ENCODE data around the gene PRKN. TPM values are rescaled to one million over a fixed set of nuclear protein-coding genes. Genes with fewer than 3 reads are reported as not detected.

PRKN gene
- total and polyA plus RNA-seq, 2 experiments from 2014 or later, result 0.10 to 0.84 TPM

DNA sequence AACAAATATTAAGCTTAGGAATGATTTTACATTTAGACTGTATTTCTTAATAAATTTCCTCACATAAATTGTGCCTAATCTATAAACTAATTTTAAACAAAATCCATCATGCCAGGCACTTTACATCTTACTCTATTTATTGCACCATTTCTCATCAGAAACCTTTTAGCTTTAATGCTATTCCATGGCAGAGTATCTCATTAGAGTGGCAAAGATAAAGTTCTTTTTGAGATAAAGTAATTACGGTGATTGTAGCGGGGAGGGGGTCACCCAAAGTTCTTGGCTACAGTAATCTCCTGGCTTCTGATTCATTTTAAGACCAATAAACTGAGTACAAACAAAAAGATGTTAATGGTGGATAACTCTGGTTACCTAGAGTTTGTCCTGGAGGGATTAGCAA is 532.1 kb downstream of the PRKN start:
- DNase-seq (ENCODE audit: low spot score) (no peak), ATAC-seq (no peak)
- H3K4me3 ChIP-seq, result no peak overlapping the region
- H3K27me3 ChIP-seq (ENCODE audit: insufficient read depth), result no peaks in the 10 kb centered on the region
- Mint-ChIP-seq H3K9me3 (no peaks in the 10 kb centered on the region), H3K27me3 (ENCODE audit: insufficient read depth, low read depth, poor library complexity) (no peaks in the 10 kb centered on the region), H3K27ac (no peak overlapping the region), H3K4me3 (no peak overlapping the region), H3K4me1 (peaks cover 9% of the 10 kb centered on the region; the same call in 2 of the 3 replicates), H3K36me3 (ENCODE audit: low read depth) (no peaks in the 10 kb centered on the region)
- no peaks in the 10 kb centered on the region for H3K79me2 ChIP-seq (replicated peaks; ENCODE audit: insufficient read depth)
- no peak overlapping the region for H3K4me2 ChIP-seq
- no peaks in the 10 kb centered on the region for H3K36me3 ChIP-seq (ENCODE audit: insufficient read depth)
- no peak overlapping the region for H2AFZ ChIP-seq
- H4K20me1 ChIP-seq (replicated peaks; ENCODE audit: insufficient read depth), result no peaks in the 10 kb centered on the region
- H3K27ac ChIP-seq (ENCODE audit: low read depth), result no peak overlapping the region
- no peaks in the 10 kb centered on the region for H3F3A ChIP-seq (replicated peaks; ENCODE audit: low read depth)
- no peaks in the 10 kb centered on the region for H3K9me2 ChIP-seq (ENCODE audit: insufficient read depth)
- TF ChIP-seq EZH2 (IDR thresholded peaks at IDR 0.05; ENCODE audit: low read depth, unreplicated experiment) (no peak), CREB1 (CRISPR knock-in tag; IDR thresholded peaks at IDR 0.05; ENCODE audit: low read depth) (no peak), POLR2AphosphoS5 (IDR thresholded peaks at IDR 0.05; ENCODE audit: low read depth) (no peak), STAT1 (IDR thresholded peaks at IDR 0.05; ENCODE audit: unreplicated experiment) (no peak), NANOG (IDR thresholded peaks at IDR 0.05; ENCODE audit: borderline replicate concordance) (no peak)
- TF ChIP-seq, protein P1, sequence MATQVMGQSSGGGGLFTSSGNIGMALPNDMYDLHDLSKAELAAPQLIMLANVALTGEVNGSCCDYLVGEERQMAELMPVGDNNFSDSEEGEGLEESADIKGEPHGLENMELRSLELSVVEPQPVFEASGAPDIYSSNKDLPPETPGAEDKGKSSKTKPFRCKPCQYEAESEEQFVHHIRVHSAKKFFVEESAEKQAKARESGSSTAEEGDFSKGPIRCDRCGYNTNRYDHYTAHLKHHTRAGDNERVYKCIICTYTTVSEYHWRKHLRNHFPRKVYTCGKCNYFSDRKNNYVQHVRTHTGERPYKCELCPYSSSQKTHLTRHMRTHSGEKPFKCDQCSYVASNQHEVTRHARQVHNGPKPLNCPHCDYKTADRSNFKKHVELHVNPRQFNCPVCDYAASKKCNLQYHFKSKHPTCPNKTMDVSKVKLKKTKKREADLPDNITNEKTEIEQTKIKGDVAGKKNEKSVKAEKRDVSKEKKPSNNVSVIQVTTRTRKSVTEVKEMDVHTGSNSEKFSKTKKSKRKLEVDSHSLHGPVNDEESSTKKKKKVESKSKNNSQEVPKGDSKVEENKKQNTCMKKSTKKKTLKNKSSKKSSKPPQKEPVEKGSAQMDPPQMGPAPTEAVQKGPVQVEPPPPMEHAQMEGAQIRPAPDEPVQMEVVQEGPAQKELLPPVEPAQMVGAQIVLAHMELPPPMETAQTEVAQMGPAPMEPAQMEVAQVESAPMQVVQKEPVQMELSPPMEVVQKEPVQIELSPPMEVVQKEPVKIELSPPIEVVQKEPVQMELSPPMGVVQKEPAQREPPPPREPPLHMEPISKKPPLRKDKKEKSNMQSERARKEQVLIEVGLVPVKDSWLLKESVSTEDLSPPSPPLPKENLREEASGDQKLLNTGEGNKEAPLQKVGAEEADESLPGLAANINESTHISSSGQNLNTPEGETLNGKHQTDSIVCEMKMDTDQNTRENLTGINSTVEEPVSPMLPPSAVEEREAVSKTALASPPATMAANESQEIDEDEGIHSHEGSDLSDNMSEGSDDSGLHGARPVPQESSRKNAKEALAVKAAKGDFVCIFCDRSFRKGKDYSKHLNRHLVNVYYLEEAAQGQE (IDR thresholded peaks at IDR 0.05; ENCODE audit: unreplicated experiment), result no peak
- no peaks in the 10 kb centered on the region for H3K4me1 ChIP-seq (ENCODE audit: insufficient read depth)

DNA sequence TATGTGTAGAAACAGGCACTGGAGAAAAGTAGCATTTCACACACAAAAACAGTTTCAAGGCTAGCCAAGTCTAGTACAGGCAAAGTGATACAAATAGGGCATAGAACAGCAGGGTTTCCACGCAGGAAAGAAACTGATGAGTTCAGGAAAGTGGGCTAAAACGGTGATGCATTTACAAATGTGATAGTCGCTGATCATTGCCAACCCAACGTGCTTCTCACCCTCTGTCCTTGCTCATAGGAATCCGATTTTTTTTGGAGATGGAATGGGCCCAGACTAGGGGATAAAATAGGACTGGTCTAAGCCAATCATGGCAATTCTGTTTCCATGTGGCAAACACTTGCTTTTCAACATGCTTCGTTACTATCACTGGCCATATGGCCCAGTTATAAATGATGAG is 536.6 kb downstream of the PRKN start:
- Mint-ChIP-seq H3K36me3 (ENCODE audit: low read depth) (no peaks in the 10 kb centered on the region), H3K4me3 (no peak overlapping the region), H3K27me3 (ENCODE audit: insufficient read depth, low read depth, poor library complexity) (peaks cover 4% of the 10 kb centered on the region), H3K9me3 (peaks cover 2% of the 10 kb centered on the region; the same call in 1 of the 3 replicates), H3K4me1 (peaks cover 3% of the 10 kb centered on the region; the same call in 2 of the 3 replicates), H3K27ac (no peak overlapping the region)
- Histone ChIP-seq H3K27ac (ENCODE audit: low read depth) (no peak overlapping the region), H3K79me2 (replicated peaks; ENCODE audit: insufficient read depth) (no peaks in the 10 kb centered on the region), H3K9me2 (ENCODE audit: insufficient read depth) (peaks cover 4% of the 10 kb centered on the region; the same call in 1 of the 2 replicates), H4K20me1 (replicated peaks; ENCODE audit: insufficient read depth) (no peaks in the 10 kb centered on the region), H3K4me3 (no peak overlapping the region), H3F3A (replicated peaks; ENCODE audit: low read depth) (no peaks in the 10 kb centered on the region), H2AFZ (no peak overlapping the region), H3K4me1 (ENCODE audit: insufficient read depth) (peaks cover 3% of the 10 kb centered on the region; the same call in 1 of the 2 replicates), H3K36me3 (ENCODE audit: insufficient read depth) (no peaks in the 10 kb centered on the region; the same call in 1 of the 2 replicates), H3K4me2 (no peak overlapping the region), H3K27me3 (ENCODE audit: insufficient read depth) (no peaks in the 10 kb centered on the region)
- ATAC-seq, result no peak
- no peak for DNase-seq (ENCODE audit: low spot score)
- no peak for TF ChIP-seq NANOG (IDR thresholded peaks at IDR 0.05; ENCODE audit: borderline replicate concordance)
- TF ChIP-seq, protein P2, sequence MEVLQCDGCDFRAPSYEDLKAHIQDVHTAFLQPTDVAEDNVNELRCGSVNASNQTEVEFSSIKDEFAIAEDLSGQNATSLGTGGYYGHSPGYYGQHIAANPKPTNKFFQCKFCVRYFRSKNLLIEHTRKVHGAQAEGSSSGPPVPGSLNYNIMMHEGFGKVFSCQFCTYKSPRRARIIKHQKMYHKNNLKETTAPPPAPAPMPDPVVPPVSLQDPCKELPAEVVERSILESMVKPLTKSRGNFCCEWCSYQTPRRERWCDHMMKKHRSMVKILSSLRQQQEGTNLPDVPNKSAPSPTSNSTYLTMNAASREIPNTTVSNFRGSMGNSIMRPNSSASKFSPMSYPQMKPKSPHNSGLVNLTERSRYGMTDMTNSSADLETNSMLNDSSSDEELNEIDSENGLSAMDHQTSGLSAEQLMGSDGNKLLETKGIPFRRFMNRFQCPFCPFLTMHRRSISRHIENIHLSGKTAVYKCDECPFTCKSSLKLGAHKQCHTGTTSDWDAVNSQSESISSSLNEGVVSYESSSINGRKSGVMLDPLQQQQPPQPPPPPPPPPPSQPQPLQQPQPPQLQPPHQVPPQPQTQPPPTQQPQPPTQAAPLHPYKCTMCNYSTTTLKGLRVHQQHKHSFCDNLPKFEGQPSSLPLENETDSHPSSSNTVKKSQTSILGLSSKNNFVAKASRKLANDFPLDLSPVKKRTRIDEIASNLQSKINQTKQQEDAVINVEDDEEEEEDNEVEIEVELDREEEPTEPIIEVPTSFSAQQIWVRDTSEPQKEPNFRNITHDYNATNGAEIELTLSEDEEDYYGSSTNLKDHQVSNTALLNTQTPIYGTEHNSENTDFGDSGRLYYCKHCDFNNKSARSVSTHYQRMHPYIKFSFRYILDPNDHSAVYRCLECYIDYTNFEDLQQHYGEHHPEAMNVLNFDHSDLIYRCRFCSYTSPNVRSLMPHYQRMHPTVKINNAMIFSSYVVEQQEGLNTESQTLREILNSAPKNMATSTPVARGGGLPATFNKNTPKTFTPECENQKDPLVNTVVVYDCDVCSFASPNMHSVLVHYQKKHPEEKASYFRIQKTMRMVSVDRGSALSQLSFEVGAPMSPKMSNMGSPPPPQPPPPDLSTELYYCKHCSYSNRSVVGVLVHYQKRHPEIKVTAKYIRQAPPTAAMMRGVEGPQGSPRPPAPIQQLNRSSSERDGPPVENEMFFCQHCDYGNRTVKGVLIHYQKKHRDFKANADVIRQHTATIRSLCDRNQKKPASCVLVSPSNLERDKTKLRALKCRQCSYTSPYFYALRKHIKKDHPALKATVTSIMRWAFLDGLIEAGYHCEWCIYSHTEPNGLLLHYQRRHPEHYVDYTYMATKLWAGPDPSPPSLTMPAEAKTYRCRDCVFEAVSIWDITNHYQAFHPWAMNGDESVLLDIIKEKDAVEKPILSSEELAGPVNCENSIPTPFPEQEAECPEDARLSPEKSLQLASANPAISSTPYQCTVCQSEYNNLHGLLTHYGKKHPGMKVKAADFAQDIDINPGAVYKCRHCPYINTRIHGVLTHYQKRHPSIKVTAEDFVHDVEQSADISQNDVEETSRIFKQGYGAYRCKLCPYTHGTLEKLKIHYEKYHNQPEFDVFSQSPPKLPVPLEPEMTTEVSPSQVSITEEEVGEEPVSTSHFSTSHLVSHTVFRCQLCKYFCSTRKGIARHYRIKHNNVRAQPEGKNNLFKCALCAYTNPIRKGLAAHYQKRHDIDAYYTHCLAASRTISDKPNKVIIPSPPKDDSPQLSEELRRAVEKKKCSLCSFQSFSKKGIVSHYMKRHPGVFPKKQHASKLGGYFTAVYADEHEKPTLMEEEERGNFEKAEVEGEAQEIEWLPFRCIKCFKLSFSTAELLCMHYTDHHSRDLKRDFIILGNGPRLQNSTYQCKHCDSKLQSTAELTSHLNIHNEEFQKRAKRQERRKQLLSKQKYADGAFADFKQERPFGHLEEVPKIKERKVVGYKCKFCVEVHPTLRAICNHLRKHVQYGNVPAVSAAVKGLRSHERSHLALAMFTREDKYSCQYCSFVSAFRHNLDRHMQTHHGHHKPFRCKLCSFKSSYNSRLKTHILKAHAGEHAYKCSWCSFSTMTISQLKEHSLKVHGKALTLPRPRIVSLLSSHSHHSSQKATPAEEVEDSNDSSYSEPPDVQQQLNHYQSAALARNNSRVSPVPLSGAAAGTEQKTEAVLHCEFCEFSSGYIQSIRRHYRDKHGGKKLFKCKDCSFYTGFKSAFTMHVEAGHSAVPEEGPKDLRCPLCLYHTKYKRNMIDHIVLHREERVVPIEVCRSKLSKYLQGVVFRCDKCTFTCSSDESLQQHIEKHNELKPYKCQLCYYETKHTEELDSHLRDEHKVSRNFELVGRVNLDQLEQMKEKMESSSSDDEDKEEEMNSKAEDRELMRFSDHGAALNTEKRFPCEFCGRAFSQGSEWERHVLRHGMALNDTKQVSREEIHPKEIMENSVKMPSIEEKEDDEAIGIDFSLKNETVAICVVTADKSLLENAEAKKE (CRISPR knock-in tag; IDR thresholded peaks at IDR 0.05), result no peak
- TF ChIP-seq JUNB (IDR thresholded peaks at IDR 0.05; ENCODE audit: unreplicated experiment), result no peak
- TF ChIP-seq EZH2phosphoT487 (IDR thresholded peaks at IDR 0.05; ENCODE audit: unreplicated experiment), result no peak
- no peak for TF ChIP-seq CREB1 (CRISPR knock-in tag; IDR thresholded peaks at IDR 0.05; ENCODE audit: low read depth)
- TF ChIP-seq POLR2AphosphoS5 (IDR thresholded peaks at IDR 0.05; ENCODE audit: low read depth), result no peak
- no peak for TF ChIP-seq EZH2 (IDR thresholded peaks at IDR 0.05; ENCODE audit: low read depth, unreplicated experiment)
- TF ChIP-seq, protein P3, sequence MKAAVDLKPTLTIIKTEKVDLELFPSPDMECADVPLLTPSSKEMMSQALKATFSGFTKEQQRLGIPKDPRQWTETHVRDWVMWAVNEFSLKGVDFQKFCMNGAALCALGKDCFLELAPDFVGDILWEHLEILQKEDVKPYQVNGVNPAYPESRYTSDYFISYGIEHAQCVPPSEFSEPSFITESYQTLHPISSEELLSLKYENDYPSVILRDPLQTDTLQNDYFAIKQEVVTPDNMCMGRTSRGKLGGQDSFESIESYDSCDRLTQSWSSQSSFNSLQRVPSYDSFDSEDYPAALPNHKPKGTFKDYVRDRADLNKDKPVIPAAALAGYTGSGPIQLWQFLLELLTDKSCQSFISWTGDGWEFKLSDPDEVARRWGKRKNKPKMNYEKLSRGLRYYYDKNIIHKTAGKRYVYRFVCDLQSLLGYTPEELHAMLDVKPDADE (IDR thresholded peaks at IDR 0.05), result no peak
- TF ChIP-seq ZNF331 (CRISPR knock-in tag; IDR thresholded peaks at IDR 0.05; ENCODE audit: low read depth), result no peak
- TF ChIP-seq STAT1 (IDR thresholded peaks at IDR 0.05; ENCODE audit: unreplicated experiment), result no peak

Measured in GM23338 (cell line).